ENCODE measurements around the gene BBS1.
A peak's percentile ranks its signal among the peaks of the same experiment; 100 is the strongest.

The BBS1 gene

GRCh38 chr11:66549696-66550095 lies 39.3 kb downstream of the BBS1 start:
- DNase-seq (ENCODE audit: low read depth): no peak

- no peak for DNase-seq (ENCODE audit: low read depth)
Measured at GRCh38 chr11:66550887-66551286, 40.5 kb downstream of the BBS1 start.

GRCh38 chr11:66554602-66555001 lies 44.2 kb downstream of the BBS1 start:
- no peak for DNase-seq (ENCODE audit: low read depth)

- no peak for DNase-seq (ENCODE audit: low read depth)
Measured at GRCh38 chr11:66555416-66555815, 45.0 kb downstream of the BBS1 start.

- no peak for DNase-seq (ENCODE audit: low read depth)
Measured at GRCh38 chr11:66556086-66556485, 45.7 kb downstream of the BBS1 start.

GRCh38 chr11:66557733-66558326 lies 47.4 kb downstream of the BBS1 start:
- no peak for DNase-seq (ENCODE audit: low read depth)

GRCh38 chr11:66559142-66559865 lies 48.9 kb downstream of the BBS1 start:
- DNase-seq (ENCODE audit: low read depth): peak; percentile 19

GRCh38 chr11:66559866-66560676 lies 49.6 kb downstream of the BBS1 start:
- DNase-seq (ENCODE audit: low read depth): no peak

GRCh38 chr11:66561178-66561974 lies 50.9 kb downstream of the BBS1 start:
- DNase-seq (ENCODE audit: low read depth): no peak

- DNase-seq (ENCODE audit: low read depth): no peak
Measured at GRCh38 chr11:66561975-66562248, 51.5 kb downstream of the BBS1 start.

GRCh38 chr11:66562275-66562674 lies 51.8 kb downstream of the BBS1 start:
- no peak for DNase-seq (ENCODE audit: low read depth)

GRCh38 chr11:66562907-66563583 lies 52.6 kb downstream of the BBS1 start:
- DNase-seq (ENCODE audit: low read depth): no peak

GRCh38 chr11:66563832-66564231 lies 53.4 kb downstream of the BBS1 start:
- DNase-seq (ENCODE audit: low read depth): no peak

- no peak for DNase-seq (ENCODE audit: low read depth)
Measured at GRCh38 chr11:66564538-66564937, 54.1 kb downstream of the BBS1 start.

- no peak for DNase-seq (ENCODE audit: low read depth)
Measured at GRCh38 chr11:66564984-66565383, 54.5 kb downstream of the BBS1 start.

- no peak for DNase-seq (ENCODE audit: low read depth)
Measured at GRCh38 chr11:66566221-66566620, 55.8 kb downstream of the BBS1 start.

- DNase-seq (ENCODE audit: low read depth): no peak
Measured at GRCh38 chr11:66567787-66568123, 57.3 kb downstream of the BBS1 start.

GRCh38 chr11:66568124-66568916 lies 57.9 kb downstream of the BBS1 start, which contains the start of gene CTSF:
Gene CTSF (minus strand): TSS chr11:66568606. CDS start chr11:66568486, 120 bp downstream.
- peak; percentile 61 for DNase-seq (ENCODE audit: low read depth)

GRCh38 chr11:66569076-66569475 lies 58.6 kb downstream of the BBS1 start:
- no peak for DNase-seq (ENCODE audit: low read depth)

GRCh38 chr11:66570079-66570849 lies 59.8 kb downstream of the BBS1 start:
- no peak for DNase-seq (ENCODE audit: low read depth)
